K562 (cell line): ENCODE measurements around the gene SCNN1B. TPM values are rescaled to one million over a fixed set of nuclear protein-coding genes. Genes with fewer than 3 reads are reported as not detected.

Experiments
- BRCA1 ChIP-seq, 2 experiments: fragments of 450-650 bp in 1 of 2; sonication (generic) in 1 of 2; formaldehyde crosslinking in 1 of 2; IDR thresholded peaks; 2 replicates each; pipeline versions ENCODE4 v1.5.0 to v1.6.1; 2017 to 2020; ENCODE audit warnings: mild to moderate bottlenecking in 1 of 2, missing genetic modification reagents in 1 of 2
- CREB3L1 ChIP-seq: fragments of 450-650 bp; IDR thresholded peaks from 2 replicates; pipeline ENCODE4 v1.6.1; 2014; ENCODE audit warnings: low read depth, mild to moderate bottlenecking, moderate library complexity, borderline replicate concordance
- EP300 ChIP-seq: IDR thresholded peaks from 2 replicates; pipeline ENCODE4 v1.6.1; 2012; ENCODE audit warnings: low read length, improper control_type of control experiment
- FOXM1 ChIP-seq, 2 experiments: fragments of 450-650 bp in 1 of 2; sonication (generic) in 1 of 2; formaldehyde crosslinking in 1 of 2; IDR thresholded peaks; 2 replicates each; pipeline versions ENCODE4 v1.6.1 to v1.9.0; 2017 to 2022; ENCODE audit warnings: low read depth in 2 of 2, mild to moderate bottlenecking in 2 of 2, missing genetic modification reagents in 1 of 2, moderate library complexity in 1 of 2
- HDAC2 ChIP-seq: fragments of 450-650 bp; IDR thresholded peaks from 2 replicates; pipeline ENCODE4 v1.6.1; 2016; ENCODE audit warnings: mild to moderate bottlenecking
- HDAC6 ChIP-seq: IDR thresholded peaks from 2 replicates; pipeline ENCODE4 v1.6.1; 2012; ENCODE audit warnings: low read depth, mild to moderate bottlenecking, control low read depth, inconsistent platforms, low read length, moderate library complexity
- IFI16 ChIP-seq: fragments of 250-450 bp; sonication (Bioruptor Pico); IDR thresholded peaks from 2 replicates; pipeline ENCODE4 v2.1.2; 2022; ENCODE audit warnings: mild to moderate bottlenecking, inconsistent platforms
- MED1 ChIP-seq: sonication (generic); formaldehyde crosslinking; IDR thresholded peaks from 2 replicates; pipeline ENCODE4 v1.8.1; 2023; ENCODE audit warnings: missing genetic modification reagents, borderline replicate concordance
- MEIS2 ChIP-seq: fragments of 450-650 bp; IDR thresholded peaks from 2 replicates; pipeline ENCODE4 v1.6.1; 2014; ENCODE audit warnings: mild to moderate bottlenecking; ENCODE audit not compliant: partially characterized antibody
- PKNOX1 ChIP-seq: fragments of 450-650 bp; IDR thresholded peaks from 2 replicates; pipeline ENCODE4 v1.6.1; 2016
- PRDM10 ChIP-seq: fragments of 450-650 bp; IDR thresholded peaks from 2 replicates; pipeline ENCODE4 v1.6.1; 2018; ENCODE audit not compliant: partially characterized antibody
- SOX6 ChIP-seq: fragments of 450-650 bp; IDR thresholded peaks from 2 replicates; pipeline ENCODE4 v1.6.1; 2014; ENCODE audit warnings: mild to moderate bottlenecking
- THRB ChIP-seq: fragments of 450-650 bp; formaldehyde crosslinking; conservative IDR thresholded peaks from 2 replicates; pipeline ENCODE4 v1.4.0; 2022; ENCODE audit warnings: mild to moderate bottlenecking, missing genetic modification characterization
- ZNF224 ChIP-seq: sonication (generic); formaldehyde crosslinking; IDR thresholded peaks from 2 replicates; pipeline ENCODE4 v1.8.0; 2022; ENCODE audit warnings: mild to moderate bottlenecking, missing genetic modification reagents
- ZNF232 ChIP-seq: sonication (generic); formaldehyde crosslinking; IDR thresholded peaks from 2 replicates; pipeline ENCODE4 v1.8.0; 2022; ENCODE audit warnings: mild to moderate bottlenecking, missing genetic modification reagents
- ZNF431 ChIP-seq: sonication (generic); formaldehyde crosslinking; IDR thresholded peaks from 2 replicates; pipeline ENCODE4 v1.8.0; 2022; ENCODE audit warnings: mild to moderate bottlenecking, missing genetic modification reagents
- ZNF584 ChIP-seq: fragments of 200-800 bp; sonication (Bioruptor generic); IDR thresholded peaks from 2 replicates; pipeline ENCODE4 v1.6.1; 2016; ENCODE audit warnings: low read depth, mild to moderate bottlenecking, missing genetic modification characterization, missing compliant biosample characterization
- ZNF589 ChIP-seq: fragments of 200-800 bp; sonication (Bioruptor generic); IDR thresholded peaks from 2 replicates; pipeline ENCODE4 v1.6.1; 2016; ENCODE audit warnings: low read depth, missing genetic modification characterization, missing compliant biosample characterization
- polyA plus RNA-seq, 8 experiments: library from polyadenylated mRNA; depleted of rRNA in 4 of 8; stranded (reverse) in 5 of 8; unstranded in 3 of 8; fragments of >200 nt; fragmentation: Nextera tagmentation in 2 of 8; fragmentation: Illumina TruSeq in 1 of 8; extraction: Ambion mirVana in 2 of 8; extraction: Trizol in 1 of 8; gene quantifications; 2 replicates each; pipeline versions ENCODE4 v1.2.1 to v1.2.3, GENCODE V29; 2011 to 2014; ENCODE audit warnings: inconsistent platforms in 1 of 8, missing spikeins in 1 of 8
- total RNA-seq, 7 experiments: library from RNA; depleted of rRNA in 6 of 7; stranded (reverse); fragments of >200 nt in 6 of 7; fragmentation: Illumina TruSeq in 2 of 7; extraction: Trizol in 2 of 7; gene quantifications; 2 replicates each; pipeline versions ENCODE4 v1.2.1 to v1.2.3, GENCODE V29; 2011 to 2021; ENCODE audit warnings: low replicate concordance in 1 of 7

The SCNN1B gene
- total and polyA plus RNA-seq, 9 of the 15 experiments (the other 6 are each of a cell fraction or from before 2014, with no cell fraction given): not detected

GRCh38 chr16:23269248-23269953 is 32.7 kb upstream of the SCNN1B start (continued):
- TF ChIP-seq BRCA1 (IDR thresholded peaks at IDR 0.05) (no peak), BRCA1 (CRISPR knock-in tag; IDR thresholded peaks at IDR 0.05) (no peak), ZNF431 (CRISPR knock-in tag) (no peak), ZNF232 (no peak), EP300 (no peak; the same call in 1 of the 2 replicates), ZNF224 (CRISPR knock-in tag) (no peak), CREB3L1 (no peak), MEIS2 (peak; percentile 33), PRDM10 (peak; percentile 98), FOXM1 (IDR thresholded peaks at IDR 0.05; ENCODE audit: low read depth) (no peak), FOXM1 (CRISPR knock-in tag; IDR thresholded peaks at IDR 0.05; ENCODE audit: low read depth) (no peak), THRB (0 out of 2 replicates have a peak, but pooled peaks have one; percentile 2), IFI16 (CRISPR knock-in tag) (no peak), MED1 (CRISPR knock-in tag) (no peak), PKNOX1 (peak; percentile 10; the same call in 1 of the 2 replicates), ZNF589 (CRISPR knock-in tag) (peak; percentile 88), ZNF584 (CRISPR knock-in tag) (peak; percentile 83; the same call in 1 of the 2 replicates), HDAC2 (no peak), SOX6 (no peak; the same call in 1 of the 2 replicates), HDAC6 (no peak)
